AG08396 (cell line): ENCODE data around the gene TMEM198.

Experiments used
- DNase-seq: peaks from one replicate; pipeline ENCODE4 v3.0.0; 2012; ENCODE audit warnings: low spot score, mixed read lengths

The TMEM198 gene

GRCh38 chr2:219562049-219563020 is 18.5 kb downstream of the TMEM198 start:
- no peak for DNase-seq

- DNase-seq, result no peak
Measured at GRCh38 chr2:219563271-219563928, 19.6 kb downstream of the TMEM198 start.

GRCh38 chr2:219565130-219566080 is 21.6 kb downstream of the TMEM198 start:
- no peak for DNase-seq

- DNase-seq, result no peak
Measured at GRCh38 chr2:219566640-219567039, 22.8 kb downstream of the TMEM198 start.

- DNase-seq, result no peak
Measured at GRCh38 chr2:219567131-219567530, 23.3 kb downstream of the TMEM198 start.

GRCh38 chr2:219567791-219568361 is 24.0 kb downstream of the TMEM198 start:
- DNase-seq, result no peak

- DNase-seq, result no peak
Measured at GRCh38 chr2:219569041-219569440, 25.2 kb downstream of the TMEM198 start.

- peak; percentile 3 for DNase-seq
Measured at GRCh38 chr2:219569635-219570034, 25.8 kb downstream of the TMEM198 start.

- DNase-seq, result peak; percentile 84
Measured at GRCh38 chr2:219570194-219570923, 26.5 kb downstream of the TMEM198 start.

GRCh38 chr2:219570924-219571310 is 27.1 kb downstream of the TMEM198 start:
- DNase-seq, result peak; percentile 66

GRCh38 chr2:219571311-219572236 is 27.7 kb downstream of the TMEM198 start, which contains the start of gene OBSL1:
Gene OBSL1, minus strand, starts transcription at chr2:219571539. Its CDS starts 307 bp downstream, at chr2:219571232.
- DNase-seq, result peak; percentile 78

GRCh38 chr2:219572237-219573001 is 28.6 kb downstream of the TMEM198 start, which contains the start of gene INHA:
Gene INHA, plus strand, starts transcription at chr2:219572310. Its CDS starts 65 bp downstream, at chr2:219572375.
- DNase-seq, result peak; percentile 4

- no peak for DNase-seq
Measured at GRCh38 chr2:219573166-219573565, 29.3 kb downstream of the TMEM198 start.

- peak; percentile 3 for DNase-seq
Measured at GRCh38 chr2:219574484-219575311, 30.9 kb downstream of the TMEM198 start.

- no peak for DNase-seq
Measured at GRCh38 chr2:219575566-219576504, 32.0 kb downstream of the TMEM198 start.

- no peak for DNase-seq
Measured at GRCh38 chr2:219576505-219577388, 32.9 kb downstream of the TMEM198 start.
